Measurements from ENCODE around the gene PJA1. TPM values are rescaled to one million over a fixed set of nuclear protein-coding genes. Genes with fewer than 3 reads are reported as not detected.
A peak's percentile ranks its signal among the peaks of the same experiment; 100 is the strongest.

The PJA1 gene
- total RNA-seq, 3 donors from 2014 or later: 4.4 to 18.8 (median 5.2) TPM

DNA sequence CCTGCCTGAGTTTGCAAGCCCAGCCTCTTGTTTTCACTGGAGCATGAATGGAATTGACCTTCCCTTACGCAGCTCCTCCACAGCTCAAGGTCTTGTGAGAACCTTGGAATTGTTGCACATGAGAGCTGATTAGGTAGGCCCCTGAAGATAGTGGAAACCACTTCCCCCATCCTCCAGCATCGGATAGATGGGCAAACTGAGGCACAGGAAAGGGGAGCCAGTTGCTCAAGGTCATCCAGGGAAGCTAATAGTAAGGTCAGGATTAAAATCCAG lies 27.2 kb downstream of the PJA1 start:
- TF ChIP-seq, protein P1, sequence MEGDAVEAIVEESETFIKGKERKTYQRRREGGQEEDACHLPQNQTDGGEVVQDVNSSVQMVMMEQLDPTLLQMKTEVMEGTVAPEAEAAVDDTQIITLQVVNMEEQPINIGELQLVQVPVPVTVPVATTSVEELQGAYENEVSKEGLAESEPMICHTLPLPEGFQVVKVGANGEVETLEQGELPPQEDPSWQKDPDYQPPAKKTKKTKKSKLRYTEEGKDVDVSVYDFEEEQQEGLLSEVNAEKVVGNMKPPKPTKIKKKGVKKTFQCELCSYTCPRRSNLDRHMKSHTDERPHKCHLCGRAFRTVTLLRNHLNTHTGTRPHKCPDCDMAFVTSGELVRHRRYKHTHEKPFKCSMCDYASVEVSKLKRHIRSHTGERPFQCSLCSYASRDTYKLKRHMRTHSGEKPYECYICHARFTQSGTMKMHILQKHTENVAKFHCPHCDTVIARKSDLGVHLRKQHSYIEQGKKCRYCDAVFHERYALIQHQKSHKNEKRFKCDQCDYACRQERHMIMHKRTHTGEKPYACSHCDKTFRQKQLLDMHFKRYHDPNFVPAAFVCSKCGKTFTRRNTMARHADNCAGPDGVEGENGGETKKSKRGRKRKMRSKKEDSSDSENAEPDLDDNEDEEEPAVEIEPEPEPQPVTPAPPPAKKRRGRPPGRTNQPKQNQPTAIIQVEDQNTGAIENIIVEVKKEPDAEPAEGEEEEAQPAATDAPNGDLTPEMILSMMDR (IDR thresholded peaks at IDR 0.05): no peak
- DNase-seq: no peak
- Histone ChIP-seq H3K36me3 (ENCODE audit: low read depth) (no peaks in the 10 kb centered on the region), H3K4me1 (ENCODE audit: low read depth) (no peaks in the 10 kb centered on the region), H3K9me3 (no peaks in the 10 kb centered on the region), H3K4me3 (no peak overlapping the region)
- ATAC-seq: no peak
- intact Hi-C loops (cut with DNase I, micrococcal nuclease): no loop called here

DNA sequence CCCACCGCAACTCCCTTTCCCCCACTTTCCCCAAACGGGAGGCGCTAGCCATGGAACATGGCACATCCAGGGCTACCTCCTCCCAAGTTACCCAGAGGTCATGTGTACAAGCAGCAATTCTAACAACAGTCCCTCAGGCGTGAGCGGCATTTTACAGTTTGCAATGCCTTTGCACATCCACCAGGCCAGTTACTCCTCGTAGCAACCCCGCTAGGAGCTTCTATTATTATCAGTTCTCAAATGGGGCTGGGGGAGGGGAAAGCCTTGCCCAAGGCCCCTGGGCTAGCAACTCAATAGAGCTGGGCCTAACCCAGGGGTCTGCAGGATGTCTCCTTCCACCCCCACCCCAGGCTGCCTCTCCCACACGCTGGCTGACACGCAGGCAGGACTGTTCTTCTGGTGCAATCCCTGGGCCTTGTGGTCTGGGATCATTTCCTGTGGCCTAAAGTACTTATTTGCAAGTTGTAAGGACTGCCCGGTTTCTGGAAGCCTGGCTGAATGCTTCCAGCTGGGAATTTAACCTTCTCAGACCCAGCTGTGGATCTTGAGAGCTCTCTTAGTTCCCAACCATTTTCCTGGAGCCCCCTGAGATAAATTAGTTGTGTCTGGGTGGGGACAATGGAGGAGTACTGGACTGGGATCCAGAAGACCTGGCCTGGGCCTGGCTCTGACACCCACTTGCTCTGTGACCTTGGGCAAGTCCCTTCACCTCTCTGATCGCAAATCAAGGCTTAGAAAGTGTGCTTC lies 27.7 kb downstream of the PJA1 start:
- Histone ChIP-seq H3K4me1 (ENCODE audit: low read depth) (no peaks in the 10 kb centered on the region), H3K4me3 (no peak overlapping the region), H3K9me3 (no peaks in the 10 kb centered on the region), H3K36me3 (ENCODE audit: low read depth) (no peaks in the 10 kb centered on the region)
- TF ChIP-seq, protein P1 (IDR thresholded peaks at IDR 0.05): no peak
- DNase-seq (no peak), ATAC-seq (peak; percentile 17)
- intact Hi-C loops (cut with DNase I, micrococcal nuclease): no loop called here

DNA sequence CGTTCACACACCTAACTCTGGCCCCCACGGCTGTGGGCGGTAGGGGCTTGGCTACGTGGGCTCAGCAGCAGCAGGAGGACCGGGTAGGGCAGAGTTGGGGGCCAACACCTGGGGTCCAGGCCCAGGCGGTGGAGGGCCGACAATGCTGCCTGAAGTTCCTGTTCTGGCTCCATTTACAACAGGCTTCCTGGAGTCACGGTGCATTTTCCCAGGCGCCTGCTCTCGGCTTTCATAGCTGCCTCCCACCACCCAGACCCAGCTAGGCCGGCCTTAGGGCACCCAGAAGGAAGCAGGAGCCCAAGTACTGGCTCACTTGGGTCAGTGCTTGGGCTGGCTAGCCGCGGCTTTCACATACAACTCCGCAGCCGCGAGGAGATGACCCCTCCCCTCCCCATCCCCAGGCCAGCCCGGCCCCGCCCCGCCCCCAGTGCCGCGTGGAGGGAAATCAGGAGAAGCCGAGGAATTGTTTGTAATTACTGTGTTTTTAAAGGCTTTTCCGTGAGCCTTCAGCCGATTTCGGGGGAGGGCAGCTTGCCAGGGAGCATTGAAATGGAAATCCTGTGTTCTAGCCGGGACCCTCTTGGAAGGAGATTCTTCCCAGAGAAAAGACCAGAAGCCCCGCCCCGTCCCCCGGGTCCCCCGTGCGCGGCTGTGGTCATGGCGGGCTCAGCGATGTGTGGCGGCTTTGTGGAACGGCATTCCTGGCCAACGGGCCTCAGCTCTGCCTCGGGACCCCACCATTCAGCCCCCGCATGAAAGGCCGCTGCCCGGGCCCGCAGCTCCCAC lies 28.5 kb downstream of the PJA1 start:
- no peaks in the 10 kb centered on the region for H3K4me1 ChIP-seq (ENCODE audit: low read depth)
- TF ChIP-seq, protein P1 (IDR thresholded peaks at IDR 0.05): no peak
- H3K4me3 ChIP-seq: no peak overlapping the region
- no peak for ATAC-seq
- no peaks in the 10 kb centered on the region for H3K9me3 ChIP-seq
- intact Hi-C loops (cut with DNase I, micrococcal nuclease): no loop called here
- no peaks in the 10 kb centered on the region for H3K36me3 ChIP-seq (ENCODE audit: low read depth)
- DNase-seq: peak in 1 of 3 donors; percentile 16

DNA sequence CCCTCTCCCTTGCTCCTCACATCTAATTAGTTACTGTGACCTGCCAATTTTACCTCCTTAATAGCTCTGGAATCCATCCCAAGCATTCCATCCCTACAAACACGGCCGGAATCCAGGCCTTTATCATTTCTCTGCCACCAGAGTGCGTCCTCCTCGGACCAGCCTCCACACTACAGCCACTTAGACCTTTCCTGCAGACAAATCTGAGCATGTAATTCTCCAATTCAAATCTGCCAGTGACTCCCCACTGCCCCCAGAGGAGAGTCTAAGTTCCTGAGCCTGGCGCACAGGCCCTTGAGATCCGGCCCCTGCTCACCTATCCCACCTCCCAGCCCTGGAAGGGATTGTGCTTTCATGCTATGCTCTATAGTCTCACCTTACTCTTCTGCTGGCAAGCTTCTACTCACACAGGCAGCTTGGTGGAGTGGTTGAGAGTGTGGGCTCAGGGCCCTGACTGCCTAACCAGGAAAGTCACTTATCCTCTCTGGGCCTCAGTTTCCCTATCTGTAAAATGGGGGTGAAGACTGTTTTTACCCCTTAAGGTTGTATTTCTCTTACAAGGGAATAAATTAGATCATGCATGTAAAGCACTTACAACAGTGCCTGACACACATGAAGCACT lies 31.2 kb downstream of the PJA1 start:
- peak in 1 of 3 donors; percentile 12 for DNase-seq
- intact Hi-C loops (cut with DNase I, micrococcal nuclease): no loop called here
- Histone ChIP-seq H3K9me3 (no peaks in the 10 kb centered on the region), H3K4me1 (ENCODE audit: low read depth) (no peaks in the 10 kb centered on the region), H3K4me3 (no peak overlapping the region), H3K36me3 (ENCODE audit: low read depth) (no peaks in the 10 kb centered on the region)
- TF ChIP-seq, protein P1 (IDR thresholded peaks at IDR 0.05): no peak
- ATAC-seq: peak; percentile 65

DNA sequence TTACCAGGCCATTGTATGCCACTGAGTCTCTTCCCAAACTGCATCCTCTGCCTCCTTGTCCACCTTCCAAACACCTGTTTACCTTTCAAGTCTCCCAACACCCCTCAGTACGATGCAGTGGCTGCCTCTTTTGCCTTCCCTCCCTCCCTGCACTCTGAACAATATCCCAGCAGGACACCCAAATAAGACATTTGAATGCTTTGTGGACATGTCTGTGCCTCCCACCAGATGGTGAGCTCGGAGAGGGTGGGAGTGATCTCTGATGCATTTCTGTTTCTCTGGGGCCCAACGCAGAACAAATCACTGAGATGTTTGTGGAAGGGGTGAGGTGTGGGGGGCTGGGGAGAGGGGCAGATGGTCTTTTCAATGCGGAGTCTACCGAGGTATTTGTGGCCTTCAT lies 33.4 kb downstream of the PJA1 start:
- TF ChIP-seq, protein P1 (IDR thresholded peaks at IDR 0.05): no peak
- Histone ChIP-seq H3K4me3 (no peak overlapping the region), H3K9me3 (no peaks in the 10 kb centered on the region), H3K4me1 (ENCODE audit: low read depth) (no peaks in the 10 kb centered on the region), H3K36me3 (ENCODE audit: low read depth) (no peaks in the 10 kb centered on the region)
- intact Hi-C loops (cut with DNase I, micrococcal nuclease): no loop called here
- ATAC-seq (no peak), DNase-seq (no peak)

Data from mucosa of descending colon (tissue), 3 donors.